WI38 (cell line): ENCODE measurements around the gene TNRC6B.

ENCODE experiments used
- H3K4me3 ChIP-seq: 2 replicates; pipeline ENCODE4 v1.5.1; 2011; ENCODE audit warnings: low read depth, mild to moderate bottlenecking, control low read depth, low read length
- CTCF ChIP-seq: IDR thresholded peaks from 2 replicates; pipeline ENCODE4 v1.5.1; 2012; ENCODE audit warnings: low read depth, mild to moderate bottlenecking, control low read depth, low read length

Gene TNRC6B

GRCh38 chr22:40334899-40335298 is 157.2 kb downstream of the TNRC6B start:
- no peak overlapping the region for H3K4me3 ChIP-seq
- no peak for TF ChIP-seq CTCF

GRCh38 chr22:40335358-40335757 is 157.6 kb downstream of the TNRC6B start:
- H3K4me3 ChIP-seq = no peak overlapping the region
- no peak for TF ChIP-seq CTCF

GRCh38 chr22:40340044-40340443 is 162.3 kb downstream of the TNRC6B start:
- H3K4me3 ChIP-seq = no peak overlapping the region
- TF ChIP-seq CTCF = no peak

GRCh38 chr22:40341604-40342003 is 163.9 kb downstream of the TNRC6B start:
- no peak overlapping the region for H3K4me3 ChIP-seq
- no peak for TF ChIP-seq CTCF

GRCh38 chr22:40342521-40342920 is 164.8 kb downstream of the TNRC6B start:
- no peak for TF ChIP-seq CTCF
- no peak overlapping the region for H3K4me3 ChIP-seq

GRCh38 chr22:40345271-40345670 is 167.5 kb downstream of the TNRC6B start:
- peak overlapping the region; percentile 86 for H3K4me3 ChIP-seq
- no peak for TF ChIP-seq CTCF

- H3K4me3 ChIP-seq = peak overlapping the region; percentile 86
- TF ChIP-seq CTCF = no peak
Measured at GRCh38 chr22:40345815-40346184, 168.1 kb downstream of the TNRC6B start.
